Right lobe of liver (tissue), 4 donors: ENCODE results near the gene E2F1.

Experiments used
- POLR2A ChIP-seq: fragments of 450-650 bp; IDR thresholded peaks from one replicate; pipeline ENCODE4 v1.6.1; 2017; ENCODE audit warnings: antibody characterized with exemption, mild to moderate bottlenecking
- TF ChIP-seq, protein P1 (sequence below), 4 donors: fragments of 200-600 bp in 3 of 4; fragments of 450-650 bp in 1 of 4; IDR thresholded peaks; one replicate each; pipeline versions ENCODE4 v1.5.1 to v1.8.0; 2016 to 2022; ENCODE audit warnings: antibody characterized with exemption in 4 of 4, mild to moderate bottlenecking in 2 of 4
- donor health status: DM: no; HTN: no; CAD: no.
- donor health status: DM: no; HTN: no; CAD: no.
- donor health status: DM: no; HTN: yes; CAD: no.

DNA sequence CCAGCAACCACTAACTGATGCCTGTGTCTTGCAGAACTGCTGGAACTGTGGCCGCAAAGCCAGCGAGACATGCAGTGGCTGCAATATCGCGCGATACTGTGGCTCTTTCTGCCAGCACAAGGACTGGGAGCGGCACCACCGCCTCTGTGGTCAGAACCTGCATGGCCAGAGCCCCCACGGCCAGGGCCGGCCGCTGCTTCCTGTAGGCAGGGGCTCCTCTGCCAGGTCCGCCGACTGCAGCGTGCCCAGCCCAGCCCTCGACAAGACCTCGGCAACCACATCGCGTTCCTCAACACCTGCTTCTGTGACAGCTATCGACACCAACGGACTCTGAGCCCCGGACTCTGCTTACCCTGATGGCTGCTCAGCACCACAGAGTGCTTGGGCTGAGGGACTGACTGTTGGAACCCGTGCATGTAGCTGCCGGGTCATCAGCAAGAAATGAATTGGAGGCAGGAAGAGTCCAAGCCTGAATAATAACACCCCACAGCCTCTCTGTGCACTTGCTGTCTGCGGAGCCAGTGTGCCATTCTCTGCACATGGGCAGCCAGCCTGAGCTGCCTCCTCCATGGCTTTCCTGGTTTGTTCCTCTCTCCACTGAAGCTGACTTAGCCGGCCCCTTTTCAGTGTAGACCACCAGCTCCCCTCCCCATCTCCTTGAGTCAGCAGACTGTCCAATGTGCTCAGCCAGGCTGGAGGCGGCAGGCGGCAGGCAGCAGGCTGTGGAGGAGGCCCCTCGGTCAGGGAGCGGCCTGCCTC lies 41.7 kb downstream of the E2F1 start:
- TF ChIP-seq, protein P1, sequence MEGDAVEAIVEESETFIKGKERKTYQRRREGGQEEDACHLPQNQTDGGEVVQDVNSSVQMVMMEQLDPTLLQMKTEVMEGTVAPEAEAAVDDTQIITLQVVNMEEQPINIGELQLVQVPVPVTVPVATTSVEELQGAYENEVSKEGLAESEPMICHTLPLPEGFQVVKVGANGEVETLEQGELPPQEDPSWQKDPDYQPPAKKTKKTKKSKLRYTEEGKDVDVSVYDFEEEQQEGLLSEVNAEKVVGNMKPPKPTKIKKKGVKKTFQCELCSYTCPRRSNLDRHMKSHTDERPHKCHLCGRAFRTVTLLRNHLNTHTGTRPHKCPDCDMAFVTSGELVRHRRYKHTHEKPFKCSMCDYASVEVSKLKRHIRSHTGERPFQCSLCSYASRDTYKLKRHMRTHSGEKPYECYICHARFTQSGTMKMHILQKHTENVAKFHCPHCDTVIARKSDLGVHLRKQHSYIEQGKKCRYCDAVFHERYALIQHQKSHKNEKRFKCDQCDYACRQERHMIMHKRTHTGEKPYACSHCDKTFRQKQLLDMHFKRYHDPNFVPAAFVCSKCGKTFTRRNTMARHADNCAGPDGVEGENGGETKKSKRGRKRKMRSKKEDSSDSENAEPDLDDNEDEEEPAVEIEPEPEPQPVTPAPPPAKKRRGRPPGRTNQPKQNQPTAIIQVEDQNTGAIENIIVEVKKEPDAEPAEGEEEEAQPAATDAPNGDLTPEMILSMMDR (IDR thresholded peaks at IDR 0.05) = no peak
- no peak for TF ChIP-seq POLR2A
